GM21515 (cell line): ENCODE measurements around the gene FAHD1.
"Not testable (repeated sequence)": the region's sequence is repeated elsewhere in the genome, so short reads cannot be mapped to it uniquely, and the experiment has no call there.

ENCODE experiments used
- ATAC-seq: cut with Tn5 transposase; IDR thresholded peaks from one replicate; pipeline ENCODE4 v1.9.1; 2021; ENCODE audit not compliant: unreplicated experiment

Gene FAHD1

DNA sequence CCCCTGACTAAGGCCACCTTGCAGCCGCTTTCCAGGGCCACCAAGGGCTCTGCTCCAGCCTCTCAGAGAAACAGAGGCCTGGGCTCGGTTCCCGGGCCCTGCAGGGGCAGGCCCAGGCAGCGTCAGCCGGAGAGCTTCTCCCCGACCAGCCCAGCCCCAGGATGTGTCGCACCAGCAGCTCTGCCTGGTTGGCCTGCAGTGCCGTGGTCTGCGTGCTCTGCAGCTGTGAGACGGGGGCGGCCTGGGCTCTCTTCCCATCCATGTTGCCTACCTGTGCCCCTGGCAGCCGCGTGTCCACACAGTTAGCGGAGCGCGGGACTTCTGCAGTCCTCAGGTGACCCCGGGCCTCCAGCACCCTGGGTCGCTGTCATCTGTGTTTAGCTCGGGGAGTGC lies 38.3 kb upstream of the FAHD1 start:
- no peak for ATAC-seq

DNA sequence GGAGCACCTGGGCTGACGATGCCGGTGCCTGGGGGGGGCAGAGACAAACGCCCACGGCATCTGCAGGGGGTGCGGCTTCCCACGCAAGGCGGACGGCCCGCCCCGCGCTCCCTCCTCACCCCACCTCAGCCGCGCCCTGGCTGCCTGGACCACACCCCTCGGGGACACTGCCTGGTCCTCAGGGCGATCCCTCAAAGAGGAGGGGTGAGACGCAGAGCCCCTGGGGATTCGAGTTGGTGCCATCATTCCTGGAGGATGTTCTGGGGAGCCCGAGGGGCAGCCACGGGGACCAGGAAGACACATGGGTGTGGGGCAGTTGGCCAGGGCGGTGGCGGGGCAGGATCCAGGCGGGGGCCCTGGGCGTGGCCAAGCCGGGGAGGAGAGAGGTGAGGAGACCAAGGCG lies 37.4 kb upstream of the FAHD1 start:
- ATAC-seq = no peak

DNA sequence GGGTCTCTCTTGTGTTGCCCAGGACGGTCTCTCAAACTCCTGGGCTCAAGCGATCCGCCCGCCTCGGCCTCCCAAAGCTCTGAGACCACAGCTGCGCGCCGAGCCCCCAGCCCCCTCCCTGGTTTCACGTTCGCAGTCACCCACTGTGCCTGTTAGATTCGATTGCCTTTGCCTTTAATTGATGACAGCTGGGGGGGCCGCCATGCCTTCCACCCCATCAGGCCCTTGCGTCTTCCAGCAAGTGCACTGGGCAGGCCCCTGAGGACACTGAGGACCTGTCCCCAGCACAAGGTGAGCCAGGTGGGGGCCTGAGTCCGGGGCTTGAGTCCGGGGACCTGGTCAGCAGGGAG lies 36.8 kb upstream of the FAHD1 start:
- no peak for ATAC-seq

DNA sequence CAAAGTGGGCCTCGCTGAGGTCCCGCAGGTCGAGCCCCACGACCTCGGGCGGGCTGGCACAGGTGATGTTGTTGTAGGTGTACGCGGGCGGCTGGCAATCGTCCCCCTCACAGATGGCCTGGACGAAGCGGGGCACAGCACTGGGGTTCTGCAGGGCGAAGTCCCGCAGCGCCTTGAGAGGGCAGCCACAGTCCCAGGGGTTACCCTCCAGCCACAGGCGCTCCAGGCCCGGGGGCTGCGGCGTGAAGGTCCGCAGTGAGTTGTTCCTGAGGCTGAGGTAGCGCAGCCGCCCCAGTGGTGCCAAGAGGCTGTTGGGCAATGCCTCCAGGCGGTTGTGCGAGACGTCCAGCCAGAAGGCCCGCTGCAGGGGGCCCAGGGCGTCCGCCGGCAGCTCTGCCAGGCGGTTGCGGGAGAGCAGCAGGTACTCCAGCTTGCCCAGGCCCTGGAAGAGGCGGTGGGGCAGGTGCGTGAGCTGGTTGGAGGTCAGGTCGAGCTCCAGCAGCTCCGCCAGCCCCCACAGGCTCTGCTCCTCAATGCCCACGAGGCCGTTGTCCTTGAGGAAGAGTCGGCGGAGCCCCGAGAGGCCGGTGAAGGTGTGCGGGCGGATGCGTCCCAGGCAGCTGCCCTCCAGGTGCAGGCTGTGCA lies 36.3 kb upstream of the FAHD1 start:
- no peak for ATAC-seq

DNA sequence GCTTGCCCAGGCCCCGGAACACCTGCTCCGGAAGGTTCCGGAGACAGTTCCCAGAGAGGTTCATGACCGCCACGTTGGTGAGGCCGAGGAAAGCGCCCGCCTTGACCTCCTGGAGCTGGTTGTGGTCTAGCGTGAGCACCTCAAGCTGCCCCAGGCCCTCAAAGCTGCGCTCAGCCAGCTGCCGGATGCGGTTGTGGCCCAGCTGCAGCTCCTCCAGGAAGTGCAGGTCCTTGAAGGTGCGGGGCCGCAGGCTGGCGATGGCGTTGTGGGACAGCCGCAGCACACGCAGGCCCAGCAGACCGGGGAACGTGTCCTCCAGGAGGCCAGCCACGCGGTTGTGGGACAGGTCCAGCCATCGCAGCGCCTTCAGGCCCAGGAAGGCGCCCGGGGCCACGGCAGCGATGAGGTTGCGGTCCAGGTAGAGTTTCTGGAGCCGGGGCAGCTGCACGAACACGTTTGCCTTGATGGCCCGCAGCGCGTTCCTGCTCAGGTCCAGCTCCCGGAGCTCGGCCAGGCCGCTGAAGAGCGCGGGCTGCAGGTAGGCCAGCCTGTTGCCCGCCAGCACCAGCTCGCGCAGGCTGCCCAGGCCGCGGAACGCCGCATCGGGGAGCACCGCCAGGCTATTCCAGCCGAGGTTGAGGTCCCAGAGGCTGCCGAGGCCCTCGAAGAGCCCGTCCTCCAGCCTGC lies 35.6 kb upstream of the FAHD1 start:
- no peak for ATAC-seq

DNA sequence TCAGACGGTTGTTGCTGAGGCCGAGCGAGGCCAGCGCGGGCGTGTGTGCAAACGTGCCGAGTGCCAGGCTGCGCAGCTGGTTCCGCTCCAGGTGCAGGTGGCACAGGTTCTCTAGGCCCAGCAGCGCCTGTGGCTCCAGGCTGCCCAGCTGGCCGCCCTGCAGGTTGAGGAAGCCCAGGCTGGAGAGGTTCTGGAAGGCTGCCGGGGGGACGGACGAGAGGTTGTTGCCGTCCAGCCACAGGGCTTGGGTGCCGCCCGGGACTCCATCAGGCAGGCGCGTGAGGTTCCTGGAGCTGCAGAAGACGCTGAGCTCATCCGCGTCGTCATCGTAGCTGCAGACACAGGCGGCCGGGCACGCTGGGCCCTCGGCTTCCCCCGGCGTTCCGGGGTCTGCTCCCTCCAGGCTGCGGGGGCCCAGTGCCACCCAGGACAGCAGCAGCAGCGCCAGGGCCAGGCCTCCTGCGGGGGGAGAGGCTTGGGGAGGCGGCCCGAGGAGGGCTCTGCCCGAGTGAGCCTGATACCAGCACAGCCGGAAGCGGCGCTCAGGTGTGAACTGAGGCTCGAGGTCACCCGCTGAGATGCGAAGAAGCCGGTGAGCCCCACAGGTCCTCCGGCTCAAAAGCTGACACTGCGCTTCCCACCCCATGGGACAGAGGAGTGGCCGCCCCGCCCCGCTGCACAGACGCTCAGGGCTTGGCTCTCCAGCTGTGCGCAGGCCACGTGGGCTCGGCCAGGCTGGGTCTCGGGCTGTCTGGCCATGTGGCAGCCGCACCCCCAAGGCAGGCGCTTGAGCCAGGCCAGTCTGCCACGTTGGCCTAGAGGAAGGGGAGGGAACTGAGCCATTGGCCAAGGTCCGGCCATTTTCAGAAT lies 34.8 kb upstream of the FAHD1 start:
- ATAC-seq = no peak

DNA sequence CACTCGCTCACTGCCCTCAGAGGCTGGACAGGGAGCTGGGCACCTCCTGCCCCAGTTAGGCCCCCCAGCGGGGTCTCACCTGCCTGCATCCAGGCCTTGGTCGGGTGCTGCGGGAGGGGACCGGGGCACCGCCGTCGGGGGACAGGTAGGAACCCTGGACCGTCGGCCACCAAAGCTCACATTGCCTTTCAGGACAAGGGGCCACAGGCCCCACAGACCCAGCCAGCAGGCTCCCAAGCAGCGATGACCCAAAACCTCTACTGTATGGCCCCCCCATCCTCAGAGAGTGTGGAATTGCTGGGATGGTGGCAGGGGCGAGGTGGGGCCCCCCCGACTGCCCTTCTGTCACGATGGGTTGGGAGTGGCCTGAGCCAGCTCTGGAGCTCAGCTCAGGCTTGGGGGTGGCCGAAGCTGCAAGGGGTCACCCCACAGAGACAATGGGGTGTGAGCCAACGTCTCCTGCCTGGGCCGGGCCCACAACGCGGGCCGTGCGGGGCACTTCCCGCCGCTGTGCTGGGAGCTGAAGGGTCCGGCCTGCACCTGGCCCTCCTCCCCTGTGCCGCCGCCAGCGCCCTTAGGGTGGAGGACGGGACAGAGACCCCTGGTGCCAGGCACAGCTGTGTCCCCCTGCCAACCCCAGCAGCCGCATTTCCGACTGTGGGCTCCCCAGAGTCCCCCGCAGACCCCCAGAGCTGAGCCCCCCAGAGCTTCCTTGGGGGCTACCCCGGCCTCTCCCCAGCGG lies 34.0 kb upstream of the FAHD1 start:
- no peak for ATAC-seq

DNA sequence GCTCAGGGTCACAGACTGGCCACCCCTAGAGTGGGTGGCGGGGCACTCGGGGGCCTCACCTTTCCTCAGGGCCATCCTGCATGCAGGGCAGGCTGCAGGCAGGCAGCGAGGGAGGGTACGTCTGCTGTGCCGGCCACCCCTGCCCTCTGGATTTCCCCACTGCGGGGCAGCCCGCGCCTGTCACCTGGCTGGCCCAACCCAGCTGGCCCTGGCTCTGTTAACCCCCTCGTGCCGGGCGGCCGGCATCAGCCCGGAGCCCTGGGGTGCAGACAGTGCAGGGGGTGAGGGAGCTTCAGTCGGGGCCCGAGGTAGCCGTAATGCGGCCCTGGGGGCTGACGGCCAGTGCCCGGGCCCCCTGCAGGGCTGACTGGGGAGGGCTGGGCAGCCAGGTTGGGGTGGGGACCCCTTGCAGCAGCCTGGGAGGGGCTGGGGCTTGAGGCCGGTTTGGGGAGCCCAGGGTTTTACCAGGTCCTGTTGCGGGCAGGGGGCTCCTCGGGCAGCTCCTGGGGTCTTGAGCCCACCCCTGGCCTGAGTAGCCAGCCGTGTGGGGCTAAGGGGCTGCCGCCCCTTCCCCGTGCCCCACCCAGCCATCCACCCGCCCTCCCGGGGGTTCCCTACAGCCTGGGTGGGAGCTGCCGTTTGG lies 33.3 kb upstream of the FAHD1 start, which contains the start of gene IGFALS:
IGFALS (minus strand) TSS at position 128 of the 643 bp plus-strand sequence; CDS start at position 75, 53 bp downstream.
- no peak for ATAC-seq

DNA sequence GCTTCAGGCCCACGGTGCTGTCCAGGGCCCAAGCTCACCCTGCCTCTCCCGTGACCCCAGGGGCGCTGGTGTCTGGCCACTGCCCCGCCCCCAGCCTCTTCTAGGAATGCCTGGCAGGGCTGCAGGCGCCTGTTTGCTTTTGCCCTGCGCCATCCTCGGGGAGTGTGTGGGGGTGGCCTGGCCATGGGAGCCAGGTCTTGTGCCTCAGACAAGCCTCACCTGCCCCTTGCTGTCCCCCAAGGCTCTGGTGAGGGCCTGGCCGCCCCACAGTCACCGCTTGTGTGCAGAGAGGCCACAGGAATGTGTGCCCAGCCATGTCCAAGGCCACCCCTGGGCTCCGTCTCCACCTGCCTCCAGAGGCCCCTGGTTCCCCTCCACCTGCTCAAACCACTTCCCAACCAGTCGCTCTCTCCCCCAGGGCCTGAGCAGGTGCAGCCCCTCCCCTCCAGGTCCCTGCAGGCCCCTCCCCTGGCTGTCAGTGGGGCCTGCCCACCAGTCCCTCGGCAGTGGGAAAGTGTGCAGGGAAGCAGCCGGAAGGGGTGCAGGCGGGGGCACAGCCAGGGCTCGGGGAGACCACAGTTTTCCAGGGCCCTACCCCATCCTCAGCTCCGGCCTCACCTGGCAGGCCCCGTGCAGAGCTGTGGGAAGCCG lies 32.7 kb upstream of the FAHD1 start:
- ATAC-seq = no peak

DNA sequence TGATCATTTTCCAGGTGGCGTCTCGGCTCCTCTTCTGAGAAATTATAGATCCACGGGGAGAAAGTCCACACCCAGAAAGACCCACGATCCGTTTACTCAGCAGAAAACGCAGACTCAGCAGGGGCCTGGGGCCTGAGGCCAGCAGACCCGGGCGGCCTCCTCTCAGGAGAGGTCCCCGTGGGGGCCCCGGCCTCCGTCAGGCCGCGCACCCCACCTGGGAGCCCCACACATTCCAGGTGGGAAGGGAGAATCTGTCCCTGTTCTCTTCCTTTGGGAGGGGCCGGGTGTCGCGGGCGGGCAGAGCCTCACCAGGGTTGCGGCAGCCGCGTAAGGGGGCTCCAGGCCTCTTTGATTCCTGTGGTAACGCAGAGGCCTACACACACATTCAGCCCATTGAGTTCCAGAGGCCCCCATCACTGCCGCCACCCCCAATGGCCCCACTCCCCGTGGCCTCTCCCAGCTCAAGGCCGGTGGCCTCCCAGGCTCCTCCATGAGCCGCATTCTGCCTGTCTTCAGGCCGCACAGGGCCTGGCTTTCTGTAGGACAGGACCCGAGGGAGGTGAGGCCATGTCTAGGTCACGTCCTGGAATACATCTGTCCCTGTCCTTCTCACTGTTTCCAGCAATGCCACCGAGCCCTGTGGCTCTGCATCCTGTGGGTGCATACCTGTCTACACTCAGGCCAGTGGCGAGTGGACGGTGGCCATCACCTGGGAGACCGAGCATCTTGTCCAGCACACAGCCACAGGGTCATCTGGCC lies 31.9 kb upstream of the FAHD1 start:
- ATAC-seq = no peak

DNA sequence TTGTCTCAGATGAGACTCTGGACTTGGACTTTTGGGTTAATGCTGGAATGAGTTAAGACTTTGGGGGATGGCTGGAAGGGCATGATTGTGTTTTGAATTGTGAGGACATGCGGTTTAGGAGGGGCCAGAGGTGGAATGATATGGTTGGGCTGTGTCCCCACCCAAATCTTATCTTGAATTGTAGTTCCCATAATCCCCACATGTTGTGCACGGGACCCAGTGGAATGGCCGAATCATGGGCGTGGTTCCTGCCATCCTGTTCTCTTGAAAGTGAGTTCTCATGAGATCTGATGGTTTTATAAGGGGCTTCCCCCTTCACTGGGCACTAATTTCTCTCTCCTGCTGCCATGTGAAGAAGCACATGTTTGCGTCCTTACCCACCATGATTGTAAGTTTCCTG lies 27.7 kb upstream of the FAHD1 start:
- not testable (repeated sequence) for ATAC-seq

DNA sequence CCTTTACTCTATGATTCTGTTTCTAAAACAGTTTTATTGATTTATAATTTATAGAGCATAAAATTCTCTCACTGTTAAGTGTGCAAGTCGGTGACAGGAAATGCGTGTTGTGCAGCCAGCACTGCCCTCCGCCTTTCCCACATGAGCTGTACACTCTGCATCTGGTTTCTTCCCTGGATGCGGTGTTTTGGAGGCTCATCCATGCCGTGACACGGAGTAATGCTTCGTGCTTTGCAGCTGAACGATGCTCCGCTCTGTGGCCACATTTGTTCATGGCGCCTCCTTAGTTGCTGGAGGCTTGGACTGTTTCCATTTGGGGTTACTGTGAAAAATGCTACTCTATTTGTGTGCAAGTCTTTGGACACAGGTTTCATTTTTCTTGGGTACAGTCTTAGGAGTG lies 26.3 kb upstream of the FAHD1 start:
- no peak for ATAC-seq

DNA sequence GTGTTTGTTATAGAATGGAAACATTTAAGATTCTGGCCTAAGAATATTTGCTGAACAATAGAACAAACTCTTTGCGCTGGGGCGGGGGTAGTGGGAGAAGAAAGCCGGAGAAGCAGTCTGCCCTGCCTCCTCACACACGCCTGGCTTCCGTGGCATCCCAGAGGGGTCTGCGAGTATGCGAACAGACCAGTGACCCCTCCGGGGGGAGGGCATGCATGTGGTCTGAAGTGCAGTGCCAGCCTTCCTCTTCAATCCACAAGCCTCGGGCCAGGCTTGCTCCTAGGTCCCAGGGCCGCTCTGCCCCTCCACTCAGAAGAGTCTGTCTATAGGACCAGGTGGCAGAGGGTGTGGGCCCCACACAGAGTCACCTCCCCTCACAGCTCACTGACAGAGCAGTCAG lies 19.4 kb upstream of the FAHD1 start:
- ATAC-seq = no peak

DNA sequence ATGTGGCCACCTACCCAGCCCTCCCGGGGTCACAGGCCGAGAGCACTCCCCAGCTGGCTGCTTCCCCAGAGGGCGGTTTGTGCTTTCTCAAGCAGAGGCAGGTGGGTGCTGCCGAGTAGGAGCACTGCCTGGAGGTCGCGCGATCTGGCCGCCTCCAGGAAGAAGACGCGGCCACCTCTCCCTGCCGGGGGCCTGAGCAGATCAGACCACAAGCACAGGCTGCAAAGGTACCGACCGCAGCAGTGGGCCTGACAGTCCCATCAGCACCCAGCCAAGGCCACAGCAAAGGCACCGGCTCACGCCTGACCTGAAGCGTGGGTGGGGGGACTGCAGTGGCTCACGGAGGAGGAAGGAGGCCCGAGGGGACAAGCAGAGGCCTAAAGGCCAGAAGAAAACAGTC lies 18.3 kb upstream of the FAHD1 start:
- ATAC-seq = no peak

DNA sequence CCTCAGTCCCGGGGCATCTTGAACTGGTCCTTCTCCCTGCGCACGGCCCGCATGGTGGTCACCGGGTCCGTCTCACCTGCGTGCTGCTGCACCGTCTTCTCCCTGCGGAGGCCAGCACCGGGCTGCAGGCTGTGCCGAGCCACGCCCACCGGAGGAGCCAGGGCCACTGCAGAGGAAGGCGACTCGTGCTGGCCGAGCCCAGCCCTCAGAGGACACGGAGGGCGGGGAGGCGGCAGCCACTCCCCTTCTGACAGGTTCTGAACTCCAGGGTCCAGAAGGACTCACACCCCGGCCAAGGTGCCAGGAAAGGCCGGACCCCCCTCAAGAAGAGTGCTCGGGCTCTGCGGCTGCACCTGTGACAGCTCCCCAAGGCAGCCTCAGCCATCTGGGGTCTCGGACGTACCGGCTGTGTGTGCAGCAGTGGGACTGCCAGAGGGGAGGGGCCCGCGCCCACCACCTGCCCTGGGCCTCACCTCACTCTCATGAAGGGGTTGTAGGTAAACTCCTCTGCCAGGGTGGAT lies 17.7 kb upstream of the FAHD1 start:
- no peak for ATAC-seq

DNA sequence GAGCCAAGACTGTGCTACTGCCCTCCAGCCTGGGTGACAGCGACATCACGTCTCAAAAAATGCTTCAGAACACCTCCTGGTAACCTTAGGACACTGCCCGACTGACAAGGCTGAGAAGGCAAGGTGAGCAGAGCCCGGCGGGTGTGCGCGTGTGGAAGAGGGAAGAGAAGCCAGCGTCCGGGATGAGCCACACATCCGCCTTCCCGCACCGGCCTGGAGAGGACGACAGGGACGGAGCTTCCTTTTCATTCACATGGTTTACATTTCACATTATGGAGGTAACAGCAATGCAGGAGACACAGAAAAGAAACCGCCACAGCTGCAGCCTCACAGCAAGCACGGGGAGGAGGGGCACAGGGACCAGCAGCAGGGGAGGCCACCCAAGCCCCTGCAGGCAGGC lies 16.9 kb upstream of the FAHD1 start:
- ATAC-seq = no peak

DNA sequence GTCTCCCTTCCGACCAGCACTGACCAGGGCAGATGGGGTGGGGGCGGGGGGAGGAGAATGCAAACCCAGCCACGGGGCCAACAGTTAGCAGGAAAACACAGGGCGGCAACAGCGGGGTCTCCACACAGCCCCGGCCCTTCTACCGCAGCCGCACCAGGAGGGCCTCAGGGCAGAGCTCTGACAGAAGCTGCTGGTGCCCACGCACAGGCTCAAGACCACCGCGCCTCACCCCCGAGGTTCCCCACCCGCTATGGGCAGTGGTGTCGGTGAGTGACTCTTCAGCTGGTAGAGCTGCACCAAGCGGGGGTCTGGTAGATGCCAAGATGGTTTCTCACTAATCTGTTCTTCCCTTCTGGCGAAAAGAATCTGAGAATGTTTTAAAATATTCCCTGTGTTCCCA lies 16.5 kb upstream of the FAHD1 start:
- ATAC-seq = no peak

DNA sequence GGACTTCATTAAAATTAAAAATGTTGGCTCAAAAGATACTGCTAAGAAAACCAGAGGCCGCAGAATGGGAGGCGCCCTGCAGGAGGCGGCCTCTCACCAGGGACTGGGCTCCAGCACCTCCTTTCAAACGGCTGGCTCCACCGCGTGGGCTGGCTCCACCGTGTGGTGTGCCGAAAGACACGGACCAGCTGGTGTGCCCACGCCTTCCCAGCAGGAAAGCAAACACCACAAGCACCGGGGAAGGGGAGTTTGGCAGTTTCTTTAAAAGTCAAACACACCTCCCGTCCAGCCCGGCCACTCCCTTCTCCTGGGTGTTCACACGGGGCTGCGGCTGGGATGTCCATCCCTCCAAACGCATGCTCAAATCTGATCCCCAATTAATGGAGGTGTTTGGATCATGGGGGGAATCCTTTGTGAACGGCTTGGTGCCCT lies 14.3 kb upstream of the FAHD1 start:
- ATAC-seq = no peak

DNA sequence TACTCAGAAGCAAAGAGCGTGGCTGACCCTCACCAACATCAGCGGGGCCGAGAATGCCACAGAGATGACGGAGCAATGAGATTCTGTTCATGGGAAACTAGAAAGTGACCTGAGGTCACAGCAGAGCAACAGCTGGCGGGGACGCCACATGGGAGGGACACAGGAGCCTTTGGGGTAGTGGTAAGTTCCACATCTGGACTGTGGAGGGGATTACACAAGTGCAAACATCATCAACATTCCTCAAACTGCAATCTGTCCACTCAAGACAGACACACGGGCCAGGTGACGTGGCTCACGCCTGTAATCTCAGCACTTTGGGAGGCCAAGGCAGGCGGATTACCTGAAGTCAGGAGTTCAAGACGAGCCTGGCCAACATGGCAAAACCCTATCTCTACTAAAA lies 11.5 kb upstream of the FAHD1 start:
- no peak for ATAC-seq
